GM12801 (cell line): Measurements from ENCODE around the gene COL17A1.

ENCODE experiments used
- TF ChIP-seq, protein P1 (sequence below): IDR thresholded peaks from one replicate; pipeline ENCODE4 v1.5.1; 2011; ENCODE audit warnings: control low read depth; ENCODE audit not compliant: insufficient read length; ENCODE audit errors: extremely low read depth

COL17A1 gene

GRCh38 chr10:104096692-104097091, 11.0 kb upstream of the COL17A1 start:
- TF ChIP-seq, protein P1, sequence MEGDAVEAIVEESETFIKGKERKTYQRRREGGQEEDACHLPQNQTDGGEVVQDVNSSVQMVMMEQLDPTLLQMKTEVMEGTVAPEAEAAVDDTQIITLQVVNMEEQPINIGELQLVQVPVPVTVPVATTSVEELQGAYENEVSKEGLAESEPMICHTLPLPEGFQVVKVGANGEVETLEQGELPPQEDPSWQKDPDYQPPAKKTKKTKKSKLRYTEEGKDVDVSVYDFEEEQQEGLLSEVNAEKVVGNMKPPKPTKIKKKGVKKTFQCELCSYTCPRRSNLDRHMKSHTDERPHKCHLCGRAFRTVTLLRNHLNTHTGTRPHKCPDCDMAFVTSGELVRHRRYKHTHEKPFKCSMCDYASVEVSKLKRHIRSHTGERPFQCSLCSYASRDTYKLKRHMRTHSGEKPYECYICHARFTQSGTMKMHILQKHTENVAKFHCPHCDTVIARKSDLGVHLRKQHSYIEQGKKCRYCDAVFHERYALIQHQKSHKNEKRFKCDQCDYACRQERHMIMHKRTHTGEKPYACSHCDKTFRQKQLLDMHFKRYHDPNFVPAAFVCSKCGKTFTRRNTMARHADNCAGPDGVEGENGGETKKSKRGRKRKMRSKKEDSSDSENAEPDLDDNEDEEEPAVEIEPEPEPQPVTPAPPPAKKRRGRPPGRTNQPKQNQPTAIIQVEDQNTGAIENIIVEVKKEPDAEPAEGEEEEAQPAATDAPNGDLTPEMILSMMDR, result no peak

- TF ChIP-seq, protein P1, result no peak
These were observed 7.1 kb upstream of the COL17A1 start for GRCh38 chr10:104092749-104093148.

GRCh38 chr10:104090611-104091010, 4.9 kb upstream of the COL17A1 start:
- TF ChIP-seq, protein P1, result no peak

- TF ChIP-seq, protein P1, result no peak
These were observed 3.9 kb upstream of the COL17A1 start for GRCh38 chr10:104089621-104090020.

DNA sequence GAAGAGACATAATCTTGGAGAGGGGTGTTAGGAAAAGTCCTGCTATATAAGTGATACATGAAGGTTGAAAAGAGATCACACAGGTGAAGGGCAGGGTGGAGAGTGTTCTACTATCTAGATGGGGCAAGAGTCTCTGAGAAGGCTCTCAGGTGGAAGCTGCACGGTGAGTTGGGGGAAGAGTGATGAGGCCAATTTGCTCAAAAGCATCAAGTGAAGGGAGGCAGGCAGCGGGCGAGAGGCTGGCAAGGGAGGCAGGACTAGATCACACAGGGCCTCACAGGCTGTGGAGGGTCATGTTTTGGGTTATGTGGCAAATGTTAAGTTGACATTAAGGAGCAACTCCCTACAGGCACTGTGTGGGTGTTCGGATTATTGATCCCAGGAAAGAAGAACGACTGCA, 2.6 kb upstream of the COL17A1 start:
- TF ChIP-seq, protein P1, result no peak

GRCh38 chr10:104084482-104085142, 1.1 kb downstream of the COL17A1 start:
- TF ChIP-seq, protein P1, result no peak

DNA sequence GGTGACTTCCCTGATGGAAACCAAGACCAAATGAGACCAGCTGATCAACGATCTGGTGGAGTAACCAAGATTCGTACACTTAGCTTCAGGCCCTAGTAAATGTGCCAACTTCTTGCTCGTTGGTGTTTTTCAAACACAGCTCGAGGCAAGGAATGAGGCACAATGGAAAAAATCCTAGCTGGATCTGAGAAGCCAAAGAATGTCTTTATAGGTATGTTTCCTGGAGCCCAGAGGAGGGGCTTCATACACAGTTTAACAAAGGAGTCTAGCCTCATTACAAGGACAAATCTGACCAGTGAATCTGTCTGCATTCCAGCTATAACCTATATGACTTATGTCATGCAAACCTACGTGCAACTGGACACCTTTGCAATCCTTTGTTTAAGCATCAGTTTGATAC, 3.7 kb downstream of the COL17A1 start:
- TF ChIP-seq, protein P1, result no peak
